Activated naive CD4-positive, alpha-beta T cell treated with anti-CD3 and anti-CD28 coated beads, Interleukin-2, amount 50 U/mL, for 16 hours (primary cell): ENCODE data around the gene CDK5R2.

Source experiments
- DNase-seq: peaks from one replicate; pipeline ENCODE4 v3.0.0-alpha.2; 2020

The CDK5R2 gene

DNA sequence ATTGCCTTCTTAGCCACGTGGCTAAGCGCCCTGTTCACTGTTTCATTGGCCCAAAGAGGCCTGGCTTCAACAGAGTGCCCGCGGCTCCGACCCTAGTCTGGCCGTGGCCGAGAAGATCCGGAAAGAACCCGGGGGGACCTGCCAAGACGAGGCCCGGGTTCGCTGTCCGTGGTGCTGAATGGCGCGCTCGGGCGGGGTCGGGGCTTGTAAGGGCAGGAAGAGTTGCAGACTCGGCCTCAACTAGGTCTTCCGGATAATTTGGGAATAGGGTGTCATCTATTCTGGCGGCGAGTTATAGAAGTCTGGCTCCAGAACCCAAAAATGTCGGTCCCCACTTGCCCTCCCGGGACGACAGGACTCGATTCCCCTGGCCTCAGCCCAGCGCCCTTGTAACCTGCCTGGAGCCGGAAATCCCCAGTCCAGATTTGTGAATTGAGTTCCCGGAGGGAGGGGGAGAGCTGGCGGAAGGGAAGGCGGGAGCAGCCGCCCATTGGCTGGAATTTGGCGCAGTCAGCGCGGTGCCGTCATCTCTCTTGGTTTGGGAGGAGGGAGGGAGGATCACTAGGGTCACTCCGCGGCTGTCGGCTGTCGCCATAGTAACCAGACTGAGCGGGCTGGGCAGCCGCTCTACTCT lies 3.5 kb downstream of the CDK5R2 start:
- DNase-seq, result peak; percentile 67

DNA sequence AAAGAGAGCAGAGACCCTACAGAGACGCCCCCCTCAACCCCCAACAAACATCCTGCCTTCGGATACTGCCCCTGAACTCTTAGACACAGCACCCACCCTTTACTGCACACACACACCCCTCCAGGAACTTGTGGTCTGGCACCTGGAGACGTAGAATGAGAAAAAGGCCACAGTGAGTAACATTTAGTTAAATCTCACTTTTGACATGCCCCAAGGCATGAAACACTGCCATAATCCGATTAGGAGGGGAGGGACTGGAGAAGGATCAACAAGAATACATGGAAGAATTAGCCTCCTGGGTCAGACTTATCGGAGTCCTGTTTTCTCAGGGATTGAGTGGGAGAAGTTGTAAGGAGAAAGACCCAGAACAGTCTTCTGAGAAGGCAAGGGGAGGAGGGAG lies 4.1 kb downstream of the CDK5R2 start:
- no peak for DNase-seq

DNA sequence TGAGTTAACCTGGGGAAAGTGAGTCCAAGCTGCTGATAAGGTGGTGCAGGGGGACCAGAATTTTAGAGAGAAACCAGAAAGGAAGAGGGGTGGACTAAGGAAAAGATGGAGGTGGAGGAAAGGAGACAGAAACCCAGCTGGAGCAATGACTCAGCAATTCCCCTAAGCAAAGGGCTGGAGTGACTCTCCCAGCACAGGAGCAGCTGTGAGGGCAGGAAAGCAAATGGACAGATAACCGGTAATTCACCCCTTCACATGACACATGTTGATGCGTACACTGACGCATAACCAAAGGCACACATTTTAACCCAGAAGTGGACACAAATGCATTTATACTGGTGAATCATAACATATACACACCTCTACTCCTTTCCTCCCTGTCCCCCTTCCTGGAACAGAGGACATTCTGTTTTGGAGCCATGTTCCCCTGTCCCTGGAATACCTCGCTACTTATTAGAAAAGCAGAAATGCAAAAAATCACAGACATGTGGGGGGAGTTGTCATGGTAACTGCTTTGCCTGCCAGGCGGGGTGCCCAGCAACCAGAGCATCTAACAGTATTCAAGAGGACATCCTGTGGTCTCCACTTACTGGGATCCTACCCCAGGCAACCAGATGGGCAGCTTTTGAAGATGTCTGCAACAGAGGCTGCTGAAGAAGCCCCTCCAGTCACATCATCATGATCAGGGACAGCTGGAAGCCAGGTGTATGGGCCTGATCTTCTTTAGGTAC lies 4.7 kb downstream of the CDK5R2 start:
- DNase-seq, result no peak

DNA sequence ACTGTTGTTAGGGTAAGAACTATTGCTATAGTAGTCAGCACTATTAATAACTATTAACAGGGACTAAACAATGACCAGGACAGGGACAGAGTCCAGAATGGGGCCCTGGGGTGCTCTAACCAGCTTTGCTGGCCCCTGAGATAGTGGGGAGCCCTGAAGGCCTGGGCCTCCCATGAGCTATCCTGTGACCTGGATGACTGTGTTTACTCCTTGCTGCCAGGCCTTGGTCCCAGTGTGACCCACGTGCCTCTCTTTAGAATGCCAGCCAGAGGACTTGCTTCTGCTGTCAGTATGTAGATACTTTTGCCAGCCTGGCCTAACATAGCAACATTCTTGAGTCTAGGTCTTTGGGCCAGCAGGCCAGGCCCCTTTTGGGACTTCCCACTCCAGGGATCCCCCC lies 11.4 kb downstream of the CDK5R2 start:
- DNase-seq, result no peak

DNA sequence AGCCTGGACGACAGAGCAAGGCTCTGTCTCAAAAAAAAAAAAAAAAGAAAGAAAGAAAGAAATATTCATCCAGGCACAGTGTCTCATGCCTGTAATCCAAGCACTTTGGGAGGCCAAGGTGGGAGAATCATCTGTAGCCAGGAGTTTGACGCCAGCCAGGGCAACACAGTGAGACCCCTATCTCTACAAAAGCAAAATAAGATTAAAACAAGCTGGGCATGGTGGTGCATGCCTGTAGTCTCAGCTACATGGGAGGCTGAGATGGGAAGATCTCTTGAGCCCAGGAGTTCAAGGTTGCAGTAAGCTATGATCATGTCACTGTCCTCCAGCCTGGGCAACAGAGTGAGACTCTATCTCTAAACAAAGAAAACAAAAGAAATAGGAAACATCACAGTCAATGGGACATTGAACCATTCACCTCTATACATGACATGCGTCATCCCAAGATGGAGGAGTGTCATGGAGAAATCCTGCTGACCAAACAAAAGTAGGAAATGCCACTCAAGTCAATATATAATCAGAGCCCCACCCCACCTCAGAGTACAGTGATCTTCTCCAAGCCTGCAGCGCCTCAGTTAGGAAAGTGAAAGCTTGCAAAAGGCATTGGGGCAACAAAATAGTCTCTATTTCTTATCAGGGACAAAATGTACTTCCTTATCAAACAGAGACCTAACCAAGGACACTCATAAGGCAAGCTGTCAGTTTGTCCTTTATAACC lies 15.8 kb downstream of the CDK5R2 start:
- DNase-seq, result no peak

DNA sequence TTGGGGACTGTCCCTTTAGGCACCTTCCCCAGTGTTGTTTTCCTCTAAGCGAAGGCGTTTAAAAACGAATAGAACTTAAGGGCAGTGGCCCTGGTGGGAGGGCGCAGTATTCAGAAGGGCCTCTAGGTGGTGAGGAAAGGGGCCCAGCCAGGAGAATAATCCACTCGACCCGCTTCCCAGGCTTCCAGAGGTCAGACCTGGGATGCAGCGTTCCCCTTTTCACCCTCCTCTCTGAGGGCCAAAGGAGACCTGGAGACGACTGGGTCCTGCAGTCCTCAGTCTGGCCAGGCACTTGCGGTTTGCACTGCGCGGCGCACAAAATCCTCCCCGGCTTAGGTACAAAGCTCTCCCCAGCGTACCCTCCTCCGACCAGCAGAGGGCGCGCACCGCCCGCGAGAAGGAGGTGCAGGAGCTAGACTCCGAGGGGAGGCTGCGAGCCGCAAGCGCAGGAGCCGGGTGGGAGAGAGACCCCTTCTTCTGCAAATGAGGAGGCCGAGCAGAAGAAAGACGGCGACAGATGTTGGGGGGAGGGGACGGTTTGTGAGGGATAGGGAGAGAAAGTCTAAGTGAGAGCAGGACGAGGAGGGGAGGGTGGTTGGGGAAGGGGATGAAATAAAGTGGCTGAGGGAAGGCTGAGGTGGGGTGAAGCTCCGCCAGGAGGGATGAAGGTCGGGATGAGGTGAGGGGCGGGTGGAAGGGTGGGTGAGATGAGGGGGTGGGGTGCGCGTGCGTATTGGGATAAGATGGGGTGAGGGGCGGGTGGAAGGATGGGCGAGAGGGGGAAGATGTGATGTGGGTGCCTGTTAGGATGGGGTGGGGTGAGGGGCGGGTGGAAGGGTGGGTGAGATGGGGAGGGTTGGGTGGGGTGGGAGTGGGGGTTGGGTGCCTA lies 20.6 kb downstream of the CDK5R2 start:
- peak; percentile 89 for DNase-seq

DNA sequence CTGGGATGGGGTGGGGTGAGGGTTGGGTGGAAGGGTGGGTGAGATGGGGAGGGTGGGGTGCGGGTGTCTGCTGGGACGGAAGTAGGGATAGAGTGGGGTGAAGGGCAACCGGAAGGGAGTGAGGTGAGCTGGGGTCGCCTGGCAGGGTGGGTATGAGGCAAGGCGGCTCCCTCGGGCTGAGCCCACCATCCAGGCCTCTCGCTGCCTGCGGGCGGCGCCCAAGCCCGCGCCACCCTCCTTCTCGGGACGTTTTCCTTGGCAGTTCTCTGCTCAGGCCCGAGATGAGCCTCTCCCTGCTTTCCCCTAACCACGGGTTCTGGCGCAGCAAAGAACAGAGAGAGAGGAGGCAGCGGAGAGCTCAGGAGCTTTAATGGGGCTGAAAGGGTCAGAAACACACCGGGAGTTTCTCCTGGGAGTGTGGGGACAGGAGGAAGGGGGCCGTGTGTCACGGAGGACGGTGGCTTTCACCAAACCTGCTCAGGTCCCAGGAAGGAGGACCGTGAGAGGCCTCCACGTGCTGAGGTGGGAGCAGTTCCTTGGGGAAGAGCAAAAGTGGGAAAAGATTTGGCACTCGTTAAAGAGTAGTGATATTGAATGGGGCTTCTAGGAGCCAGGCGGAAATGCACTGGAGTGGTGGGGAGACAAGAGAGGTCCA lies 21.4 kb downstream of the CDK5R2 start:
- DNase-seq, result no peak

DNA sequence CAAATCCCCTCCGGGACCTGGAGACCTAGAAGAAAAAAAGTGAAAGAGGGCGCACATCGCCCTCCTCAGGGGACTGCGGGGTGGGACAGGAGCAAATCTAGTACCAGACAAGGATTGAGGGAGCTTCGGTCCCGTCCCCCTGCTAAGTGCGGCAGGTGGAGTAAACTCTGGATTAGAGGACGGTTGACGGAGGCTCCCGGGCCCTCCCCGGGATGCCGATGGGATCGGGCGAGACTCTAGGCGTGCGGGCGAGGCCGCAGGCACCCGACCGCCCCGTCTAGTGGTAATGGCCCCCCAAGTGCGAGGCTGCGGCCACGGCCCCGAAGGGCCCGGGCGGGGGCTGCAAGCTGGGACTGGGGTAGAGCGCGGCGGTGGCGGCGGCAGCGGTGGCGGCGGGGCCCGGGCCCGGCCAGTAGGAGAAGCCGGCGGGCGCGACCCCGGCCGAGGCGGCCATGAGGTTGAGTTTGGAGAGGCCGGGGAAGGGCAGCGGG lies 22.0 kb downstream of the CDK5R2 start:
- no peak for DNase-seq

DNA sequence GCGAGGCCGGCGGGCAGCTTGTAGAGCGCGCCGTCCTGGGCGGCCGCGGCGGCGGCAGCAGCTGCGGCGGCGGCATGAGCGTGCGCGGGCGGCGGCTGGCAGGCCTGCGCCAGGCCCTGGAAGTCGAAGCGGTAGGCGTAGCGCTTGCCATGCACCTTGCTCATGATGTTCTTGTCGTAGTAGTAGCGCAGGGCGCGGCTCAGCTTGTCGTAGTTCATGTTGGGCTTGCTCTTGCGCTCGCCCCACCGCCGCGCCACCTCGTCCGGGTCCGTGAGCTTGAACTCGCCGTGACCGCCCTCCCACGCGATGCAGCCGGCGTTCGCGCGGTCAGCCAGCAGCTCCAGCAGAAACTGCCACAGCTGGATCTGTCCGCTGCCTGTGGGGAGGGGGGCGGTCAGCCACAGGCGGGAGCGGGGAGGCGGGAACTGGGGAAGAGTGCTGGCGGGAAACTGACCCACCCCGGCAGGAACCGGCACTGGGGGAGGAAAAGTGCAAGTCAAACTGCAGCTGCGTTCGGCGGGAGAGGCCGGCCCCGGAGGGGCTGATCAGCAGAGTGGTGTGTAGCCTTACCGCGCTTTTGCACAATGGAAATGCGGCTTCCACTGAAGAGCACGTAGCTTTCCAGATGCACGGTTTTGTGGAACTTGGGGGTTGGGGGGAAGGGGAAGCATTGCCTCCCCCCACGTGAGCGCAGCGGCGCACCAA lies 22.6 kb downstream of the CDK5R2 start:
- DNase-seq, result peak; percentile 56

DNA sequence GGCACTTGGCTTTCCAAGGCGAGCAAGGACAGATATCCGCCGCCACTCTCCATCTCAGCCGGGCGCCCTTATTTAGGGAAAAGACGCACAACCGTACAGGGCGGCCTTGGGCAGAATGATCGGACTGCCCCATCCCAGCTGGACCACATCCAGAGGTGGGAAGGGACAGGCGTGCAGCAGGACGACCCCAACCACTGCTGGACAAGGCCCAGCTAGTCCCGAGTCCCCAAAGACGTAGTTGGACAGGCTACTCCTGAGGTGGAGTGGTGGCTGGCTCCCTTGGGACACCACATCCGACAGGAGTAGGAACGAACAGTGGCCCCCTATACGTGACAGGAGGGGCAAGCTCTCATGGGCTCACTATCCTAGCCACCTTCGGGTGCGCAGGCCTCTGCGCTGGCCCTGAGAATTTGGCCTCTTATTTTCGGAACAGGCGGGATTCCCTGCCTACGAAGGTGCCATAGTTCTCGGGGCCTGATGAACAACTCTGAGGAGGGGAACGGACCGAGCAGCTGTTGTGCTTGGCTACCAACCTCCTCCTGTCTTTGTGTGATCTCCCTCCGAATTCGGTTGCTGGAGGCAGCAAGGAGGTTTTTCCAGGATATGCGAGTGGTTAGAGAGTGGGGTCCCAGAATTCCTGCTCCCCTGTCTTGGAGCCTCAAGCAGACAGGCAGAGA lies 23.3 kb downstream of the CDK5R2 start:
- no peak for DNase-seq

DNA sequence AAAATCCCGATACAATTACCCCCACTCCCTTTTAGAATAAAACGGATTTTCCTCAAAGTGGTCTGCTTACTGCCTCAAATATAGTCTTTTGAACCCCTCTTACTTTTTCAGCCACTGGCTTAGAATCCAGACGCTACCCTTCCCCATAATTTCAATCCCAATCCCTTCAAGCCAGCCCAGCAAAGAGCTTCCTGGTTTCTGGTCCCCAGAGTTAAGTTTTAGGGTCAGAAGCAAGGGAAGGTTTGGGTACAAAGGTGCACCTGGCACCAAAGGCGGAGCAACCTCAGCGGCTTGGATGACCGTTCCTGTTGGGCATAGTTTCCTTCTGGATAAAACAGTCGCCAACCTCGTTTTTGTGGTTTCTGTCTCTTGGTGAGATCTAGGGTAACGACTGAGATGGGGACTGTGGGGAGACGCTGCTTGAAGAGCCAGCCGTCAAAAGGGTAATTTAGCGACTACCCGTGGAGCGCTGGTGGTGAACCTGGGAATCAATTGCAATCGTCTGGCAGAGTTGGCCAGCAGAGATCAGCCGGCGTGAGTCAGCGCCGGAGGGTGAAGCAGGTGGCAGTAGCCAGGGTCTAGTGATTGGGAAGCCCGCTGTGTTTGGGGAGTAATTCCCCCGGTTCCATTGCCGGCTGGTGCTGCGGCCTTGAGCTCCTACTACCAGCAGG lies 23.9 kb downstream of the CDK5R2 start:
- DNase-seq, result no peak

DNA sequence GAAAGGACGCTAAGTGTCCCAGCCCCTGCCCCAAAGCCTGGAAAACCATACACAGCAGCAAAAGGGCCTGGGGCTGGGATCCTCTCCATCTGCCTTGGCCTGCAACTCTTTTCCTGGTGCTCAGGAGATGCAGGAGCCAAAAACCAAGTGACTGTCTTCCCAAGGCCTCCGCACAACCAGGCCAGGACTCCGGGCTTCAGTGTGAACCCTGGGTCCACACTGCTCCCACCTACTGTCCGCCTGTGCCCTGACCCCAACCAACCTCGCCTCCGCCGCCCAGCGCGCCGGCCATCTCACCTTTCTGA lies 24.4 kb downstream of the CDK5R2 start:
- no peak for DNase-seq

DNA sequence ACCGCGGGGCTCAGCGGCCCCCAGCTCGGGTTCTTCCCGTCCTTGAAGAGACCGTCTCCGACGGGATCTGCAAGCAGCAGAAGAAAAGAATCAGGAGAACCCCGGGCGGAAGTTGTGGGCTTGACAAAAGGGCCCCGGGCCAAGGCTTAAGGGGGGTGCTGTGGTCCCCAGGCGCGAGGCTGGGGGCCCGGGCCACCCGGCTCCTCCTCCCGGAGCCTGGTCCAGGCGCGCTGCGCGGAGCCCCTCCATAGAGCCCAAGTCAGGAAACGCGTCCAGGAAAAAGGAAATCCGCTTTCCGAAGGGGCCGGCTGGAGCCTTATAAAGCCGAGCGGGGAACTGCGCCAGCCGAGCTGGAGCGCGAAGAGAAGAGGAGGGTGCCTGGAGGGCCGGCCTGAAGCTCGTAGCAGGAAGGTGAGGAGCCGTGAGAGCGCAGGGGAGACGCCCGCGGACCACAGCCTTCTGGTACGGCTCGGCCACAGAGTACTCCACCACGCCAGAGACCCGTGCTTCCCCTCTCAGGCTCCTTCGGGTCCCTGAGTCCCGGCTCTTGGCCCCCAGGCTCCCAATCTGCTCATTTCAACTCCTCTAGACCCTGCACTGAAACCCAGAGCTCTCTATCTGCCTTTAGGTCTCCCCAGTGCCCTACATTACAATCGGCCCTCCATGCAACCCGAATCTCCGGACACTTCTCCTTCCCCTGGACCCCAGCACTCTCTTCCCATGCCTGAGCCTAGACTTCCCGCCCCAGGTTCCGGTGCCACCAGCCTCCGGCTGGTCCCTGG lies 25.0 kb downstream of the CDK5R2 start:
- no peak for DNase-seq

DNA sequence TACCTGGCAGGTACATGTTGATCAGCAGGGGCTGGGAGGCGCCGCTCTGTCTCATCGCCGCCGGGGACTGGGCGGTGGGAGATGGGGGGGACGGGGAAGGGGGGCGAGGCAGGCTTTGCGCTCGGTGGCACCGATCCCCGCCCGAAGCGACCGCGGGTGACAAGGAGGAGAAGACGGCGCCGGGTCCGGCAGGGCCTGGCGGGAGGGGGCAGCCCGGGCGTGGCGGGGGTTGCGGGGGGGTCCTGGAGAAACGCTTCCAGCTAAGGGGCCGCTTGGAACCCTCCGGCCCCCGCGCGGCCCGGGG lies 25.5 kb downstream of the CDK5R2 start, which contains the start of gene FEV:
TSS of gene FEV (minus strand) at position 164 of the 304 bp plus-strand sequence. CDS start at position 55, 109 bp downstream.
- DNase-seq, result no peak

DNA sequence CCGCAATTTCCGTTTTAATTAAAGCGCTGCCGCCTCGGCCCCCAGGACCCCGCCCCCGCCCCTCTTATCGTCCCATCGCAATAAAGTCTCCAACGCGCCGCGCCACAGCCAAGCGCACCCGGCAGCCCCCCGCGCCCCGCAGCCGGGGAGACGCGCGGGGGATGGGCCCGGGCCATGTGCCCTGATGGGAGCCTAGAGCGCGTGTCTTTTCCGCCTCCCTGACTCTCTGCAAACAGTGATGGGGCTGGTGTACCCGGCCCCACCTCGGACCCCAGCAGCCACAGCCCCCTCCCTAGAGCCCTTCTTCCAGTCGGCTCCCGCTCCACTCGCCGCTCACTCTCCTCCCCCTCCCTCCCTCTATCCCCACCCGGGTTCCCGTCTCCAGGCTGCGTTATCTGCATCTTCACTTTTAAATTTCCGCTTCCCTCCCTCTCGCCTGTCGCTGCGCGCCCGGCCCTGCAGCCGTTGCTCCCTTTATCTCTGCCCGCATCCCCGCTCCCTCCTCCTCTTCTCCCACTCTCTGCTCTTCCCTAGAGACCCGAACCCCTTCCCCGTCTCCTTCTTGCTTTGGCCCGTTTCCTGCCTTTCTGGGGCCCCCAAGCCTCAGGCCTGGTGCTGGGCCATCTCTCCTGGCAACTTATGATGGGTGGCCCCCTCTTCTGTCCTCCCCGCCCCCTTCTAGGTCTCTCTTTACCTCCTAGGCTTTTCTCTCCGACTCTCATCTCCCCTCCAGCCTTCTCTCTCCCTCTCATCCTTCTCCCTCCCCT lies 26.0 kb downstream of the CDK5R2 start:
- no peak for DNase-seq

DNA sequence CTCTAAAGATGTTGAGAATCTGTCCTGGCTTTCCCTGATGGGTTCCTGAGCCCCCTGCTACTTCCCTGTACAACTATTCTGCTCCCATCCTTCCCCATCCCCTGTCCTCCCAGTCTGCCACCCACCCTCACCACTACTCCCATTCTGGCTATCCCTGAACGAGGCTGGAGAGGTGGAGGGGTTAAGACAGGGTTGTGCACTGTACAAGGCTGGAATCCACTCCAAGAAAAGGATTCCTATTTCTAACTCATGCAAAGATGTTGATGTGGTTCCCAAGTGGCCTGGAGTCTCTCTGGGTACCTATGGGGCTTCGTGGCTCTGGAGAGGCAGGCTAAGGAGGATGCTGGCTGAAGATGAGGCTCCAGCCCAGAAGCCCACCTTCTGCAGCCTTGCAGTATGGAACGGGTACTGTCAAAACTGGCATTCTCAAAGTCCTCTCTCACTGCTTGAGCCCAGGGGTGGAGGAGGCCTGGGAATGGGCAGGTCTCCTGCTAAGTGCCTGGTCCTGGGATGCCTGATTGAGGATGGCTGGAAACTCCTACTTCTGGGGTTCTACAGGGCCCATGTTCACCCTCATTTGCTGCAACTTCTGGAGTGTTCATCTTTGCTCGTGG lies 26.8 kb downstream of the CDK5R2 start:
- DNase-seq, result no peak

DNA sequence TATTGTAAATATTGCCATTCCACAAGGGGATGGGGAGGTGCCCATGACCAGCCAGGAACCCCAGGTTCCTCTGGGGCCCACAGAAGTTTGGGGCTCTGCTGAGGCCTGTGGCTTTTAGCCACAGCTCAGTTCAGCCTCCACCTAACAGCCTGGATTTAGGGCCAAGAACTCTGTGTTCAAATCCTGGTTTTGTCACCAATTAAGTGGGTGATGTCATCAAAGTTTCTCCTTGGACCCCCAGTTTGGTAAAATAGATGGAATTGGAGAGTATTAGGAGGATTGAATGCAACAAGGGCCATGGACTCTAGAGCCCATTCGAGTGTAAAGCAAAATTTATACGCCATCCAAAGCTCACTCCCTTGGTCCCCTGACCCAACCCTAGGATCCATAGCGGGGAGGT lies 28.7 kb downstream of the CDK5R2 start:
- DNase-seq, result no peak

DNA sequence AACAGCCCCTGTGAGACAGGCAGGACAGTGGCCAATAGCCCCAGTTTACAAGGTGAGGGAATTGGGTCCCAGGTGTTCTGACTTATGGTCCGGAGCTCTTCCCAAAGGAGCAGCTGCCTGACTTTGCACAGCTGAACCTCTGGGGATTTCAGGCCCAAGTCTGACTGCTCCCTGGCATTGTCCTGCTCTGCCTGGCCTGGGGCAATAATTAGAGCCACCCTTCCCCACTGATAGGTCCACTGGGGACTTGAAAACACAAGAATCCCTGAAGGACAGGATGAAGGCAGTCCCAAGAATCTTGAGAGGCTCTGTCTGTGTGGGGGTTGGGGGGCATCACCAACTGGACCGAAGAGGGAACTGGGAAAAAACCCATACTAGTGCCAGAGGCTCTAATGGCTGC lies 29.2 kb downstream of the CDK5R2 start:
- no peak for DNase-seq

DNA sequence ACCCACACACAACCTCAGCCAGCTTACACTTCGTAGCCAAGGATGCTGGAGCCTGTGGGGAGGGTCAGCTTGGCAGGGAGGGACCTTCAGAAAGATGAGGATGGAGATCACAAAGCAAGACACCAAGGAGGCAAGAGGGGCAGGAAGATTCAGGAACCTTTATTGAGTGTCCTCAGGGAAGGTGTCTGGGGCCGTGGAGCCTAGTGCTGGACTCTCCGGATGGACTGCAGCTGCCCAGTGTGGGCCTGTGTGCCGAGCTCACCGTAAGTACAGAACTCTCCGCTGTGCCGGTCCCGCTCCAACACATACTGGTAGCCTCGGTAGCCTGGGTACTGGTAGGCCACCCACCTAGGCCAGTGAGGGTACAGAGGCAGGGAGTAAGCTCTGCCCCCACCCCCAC lies 30.6 kb downstream of the CDK5R2 start:
- no peak for DNase-seq
